ENCODE measurements around the gene OR12D2. TPM values are rescaled to one million over a fixed set of nuclear protein-coding genes. Genes with fewer than 3 reads are reported as not detected.

The OR12D2 gene, protein sequence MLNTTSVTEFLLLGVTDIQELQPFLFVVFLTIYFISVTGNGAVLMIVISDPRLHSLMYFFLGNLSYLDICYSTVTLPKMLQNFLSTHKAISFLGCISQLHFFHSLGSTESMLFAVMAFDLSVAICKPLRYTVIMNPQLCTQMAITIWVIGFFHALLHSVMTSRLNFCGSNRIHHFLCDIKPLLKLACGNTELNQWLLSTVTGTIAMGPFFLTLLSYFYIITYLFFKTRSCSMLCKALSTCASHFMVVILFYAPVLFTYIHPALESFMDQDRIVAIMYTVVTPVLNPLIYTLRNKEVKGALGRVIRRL
- total RNA-seq (2022; extraction: Qiagen RNA extraction; ENCODE audit: low read depth): not detected in 5 replicates

DNA sequence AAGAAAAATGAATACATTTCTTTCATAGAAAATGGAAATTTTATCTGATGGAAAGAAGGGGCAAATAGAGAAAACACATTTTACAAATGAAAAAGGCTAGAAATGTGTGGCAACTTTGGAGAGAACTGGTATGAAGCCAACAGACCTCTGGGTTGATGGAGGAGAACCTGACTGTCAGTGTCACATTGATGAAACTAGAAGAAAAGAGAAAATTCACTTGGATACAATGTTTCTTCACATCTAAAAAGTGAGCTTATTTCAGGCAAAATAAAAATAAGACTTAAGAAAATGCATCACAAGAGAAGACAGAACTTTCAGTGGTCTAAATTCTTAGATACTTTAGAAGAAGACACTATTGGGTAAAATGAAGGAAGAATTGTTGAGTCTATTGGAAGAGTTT, at the start of gene OR12D2:
TSS of gene OR12D2 (plus strand) at position 301 of the 400 bp plus-strand sequence. CDS start 1,069 bp downstream, outside the sequence.

DNA sequence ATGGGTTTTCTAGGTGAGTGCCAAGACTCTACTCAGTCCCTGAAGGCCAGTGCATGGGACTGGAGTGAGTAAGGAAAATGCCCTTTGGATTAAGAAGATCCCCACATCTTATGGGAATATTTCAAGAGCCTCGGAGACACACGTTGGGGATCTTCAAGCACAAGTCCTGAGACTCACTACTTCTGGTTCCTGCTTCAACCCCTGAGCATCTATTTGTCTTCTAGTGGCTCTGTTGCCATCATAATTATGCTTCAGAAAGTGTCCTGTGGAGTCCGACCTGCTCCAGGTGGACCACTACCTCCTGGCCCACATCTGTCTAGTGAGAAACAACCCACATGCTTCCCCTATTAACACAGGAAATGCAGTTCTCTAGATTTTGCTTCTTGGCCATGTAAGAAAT, 26.7 kb upstream of the OR12D2 start, which contains the start of gene OR5V1:
TSS of gene OR5V1 (minus strand) at position 101 of the 400 bp plus-strand sequence. CDS start 12,670 bp downstream, outside the sequence.

DNA sequence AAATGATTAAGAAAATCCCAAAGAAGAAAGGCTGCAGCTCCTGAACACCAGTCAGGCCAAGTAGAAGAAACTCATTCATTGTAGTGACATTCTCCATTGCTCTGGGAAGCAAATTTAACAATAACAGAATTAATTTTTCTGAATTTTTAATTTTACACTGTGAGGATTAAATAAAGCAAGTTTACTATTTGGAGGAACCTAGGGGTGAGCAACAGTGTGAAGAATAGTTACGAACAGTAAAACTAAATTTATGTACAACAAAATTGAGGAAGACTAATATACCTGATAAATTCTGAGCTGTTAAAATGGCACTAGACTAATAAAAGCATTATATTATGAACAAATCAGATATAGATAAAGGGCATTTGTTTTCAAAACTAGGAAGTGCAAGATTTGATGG, 20.2 kb upstream of the OR12D2 start, which contains the start of gene OR12D3:
TSS of gene OR12D3 (minus strand) at position 101 of the 400 bp plus-strand sequence. CDS start at position 97, 4 bp downstream.

DNA sequence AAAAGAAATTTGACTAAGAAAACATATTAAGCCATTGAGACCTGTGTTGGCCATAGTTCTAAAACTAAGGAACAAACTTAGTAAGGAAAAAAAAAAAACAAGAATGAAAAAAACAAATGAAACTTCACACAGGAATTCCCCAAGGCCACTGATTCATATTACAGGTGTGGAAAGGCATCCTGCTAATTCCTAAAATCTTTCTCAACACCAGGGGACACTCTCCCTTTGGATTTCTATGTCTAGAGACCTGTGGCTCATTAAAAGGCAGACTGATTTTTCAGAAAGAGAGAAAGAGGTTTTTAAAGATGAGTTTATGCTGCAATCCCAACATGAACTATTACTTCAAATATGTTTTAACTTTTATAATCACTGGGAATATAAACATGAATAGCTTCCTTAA, 19.2 kb downstream of the OR12D2 start, which contains the start of gene OR12D1:
TSS of gene OR12D1 (plus strand) at position 341 of the 400 bp plus-strand sequence.

DNA sequence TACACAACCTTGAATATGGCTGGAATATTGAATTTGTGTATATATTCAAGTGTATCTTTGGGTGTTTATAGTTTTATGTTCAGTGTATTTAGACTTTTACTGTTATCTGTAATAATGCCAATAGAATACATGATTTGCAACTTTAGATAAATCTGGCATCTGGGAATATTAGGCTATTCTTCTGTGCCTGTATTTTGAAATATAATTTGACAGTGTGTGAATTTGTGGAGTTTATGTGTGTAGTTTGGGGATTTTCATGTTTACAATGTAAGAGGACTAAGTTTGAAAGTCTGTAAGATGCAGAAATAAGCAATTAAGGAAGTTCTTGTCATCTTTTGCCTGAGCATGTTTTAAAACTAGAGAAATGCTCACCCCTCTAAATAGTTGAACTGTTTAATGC, 43.6 kb downstream of the OR12D2 start, which contains the start of gene OR10C1:
TSS of gene OR10C1 (plus strand) at position 301 of the 400 bp plus-strand sequence. CDS start 710 bp downstream, outside the sequence.

Other genes with a start within 250 kb of the OR12D2 start
- not detected in 5 replicates for gene OR2J2, start 224.7 kb upstream of the OR12D2 start, total RNA-seq (2022; extraction: Qiagen RNA extraction; ENCODE audit: low read depth)
- gene OR14J1, start 93.9 kb upstream of the OR12D2 start, total RNA-seq (2022; extraction: Qiagen RNA extraction; ENCODE audit: low read depth): not detected in 5 replicates
- gene OR5V1, start 26.8 kb upstream of the OR12D2 start, total RNA-seq (2022; extraction: Qiagen RNA extraction; ENCODE audit: low read depth): not detected in 5 replicates
- not detected in 5 replicates for gene OR12D3, start 20.3 kb upstream of the OR12D2 start, total RNA-seq (2022; extraction: Qiagen RNA extraction; ENCODE audit: low read depth)
- gene OR12D1, start 19.3 kb downstream of the OR12D2 start, total RNA-seq (2022; extraction: Qiagen RNA extraction; ENCODE audit: low read depth): not detected in 5 replicates
- gene OR10C1, start 43.7 kb downstream of the OR12D2 start, total RNA-seq (2022; extraction: Qiagen RNA extraction; ENCODE audit: low read depth): not detected in 5 replicates
- gene OR11A1, start 61.4 kb downstream of the OR12D2 start, total RNA-seq (2022; extraction: Qiagen RNA extraction; ENCODE audit: low read depth): not detected in 5 replicates
- not detected in 5 replicates for gene OR2H1, start 61.5 kb downstream of the OR12D2 start, total RNA-seq (2022; extraction: Qiagen RNA extraction; ENCODE audit: low read depth)
- not detected in 5 replicates for gene MAS1L, start 92.3 kb downstream of the OR12D2 start, total RNA-seq (2022; extraction: Qiagen RNA extraction; ENCODE audit: low read depth)
- gene UBD, start 164.1 kb downstream of the OR12D2 start, total RNA-seq (2022; extraction: Qiagen RNA extraction; ENCODE audit: low read depth): 0.40 to 0.96 TPM (median 0.87 TPM) in 5 replicates
- not detected in 5 replicates for gene OR2H2, start 189.5 kb downstream of the OR12D2 start, total RNA-seq (2022; extraction: Qiagen RNA extraction; ENCODE audit: low read depth)
- gene GABBR1, start 237.6 kb downstream of the OR12D2 start, total RNA-seq (2022; extraction: Qiagen RNA extraction; ENCODE audit: low read depth): 3.9 to 6.6 TPM (median 5.7 TPM) in 5 replicates